Measurements from ENCODE around the gene HDAC5. TPM values are rescaled to one million over a fixed set of nuclear protein-coding genes. Genes with fewer than 3 reads are reported as not detected.

The HDAC5 gene
- total RNA-seq, 1 donor from 2014 or later: 55.3 TPM

GRCh38 chr17:44066204-44066930 lies 57.1 kb downstream of the HDAC5 start, which contains the start of gene LSM12:
TSS of gene LSM12 (minus strand) at chr17:44066671. CDS start at chr17:44066587, 84 bp downstream.
- no peaks in the 10 kb centered on the region for H3K9me3 ChIP-seq
- peak within 1 kb of the TSS; percentile 89 for H3K27ac ChIP-seq
- H3K27me3 ChIP-seq: no peaks in the 10 kb centered on the region
- ATAC-seq (peak; percentile 89), DNase-seq (peak; percentile 97)
- TF ChIP-seq CTCF (IDR thresholded peaks at IDR 0.05): no peak
- peaks cover 25% of the 10 kb centered on the region for H3K4me1 ChIP-seq
- H3K36me3 ChIP-seq: peaks cover 28% of the 10 kb centered on the region
- H3K4me3 ChIP-seq: peak within 1 kb of the TSS; percentile 67
- intact Hi-C loops (cut with DNase I): no loop called here

- H3K27me3 ChIP-seq: no peaks in the 10 kb centered on the region
- H3K36me3 ChIP-seq: peaks cover 35% of the 10 kb centered on the region
- H3K4me1 ChIP-seq: peaks cover 23% of the 10 kb centered on the region
- H3K4me3 ChIP-seq: peak overlapping the region; percentile 67
- peak overlapping the region; percentile 89 for H3K27ac ChIP-seq
- no peaks in the 10 kb centered on the region for H3K9me3 ChIP-seq
- no peak for TF ChIP-seq CTCF (IDR thresholded peaks at IDR 0.05)
- ATAC-seq (no peak), DNase-seq (no peak)
- intact Hi-C loops (cut with DNase I): no loop called here
Observed at GRCh38 chr17:44065668-44066203, 57.7 kb downstream of the HDAC5 start.

GRCh38 chr17:44063704-44064639 lies 59.5 kb downstream of the HDAC5 start:
- ATAC-seq (no peak), DNase-seq (no peak)
- H3K27me3 ChIP-seq: no peaks in the 10 kb centered on the region
- no peak for TF ChIP-seq CTCF (IDR thresholded peaks at IDR 0.05)
- H3K9me3 ChIP-seq: no peaks in the 10 kb centered on the region
- H3K27ac ChIP-seq: no peak overlapping the region
- intact Hi-C loops (cut with DNase I): no loop called here
- H3K4me1 ChIP-seq: peaks cover 19% of the 10 kb centered on the region
- H3K4me3 ChIP-seq: no peak overlapping the region
- peaks cover 51% of the 10 kb centered on the region for H3K36me3 ChIP-seq

GRCh38 chr17:44062871-44063270 lies 60.6 kb downstream of the HDAC5 start:
- DNase-seq (no peak), ATAC-seq (no peak)
- Histone ChIP-seq H3K36me3 (peaks cover 59% of the 10 kb centered on the region), H3K4me1 (peaks cover 19% of the 10 kb centered on the region), H3K9me3 (no peaks in the 10 kb centered on the region), H3K27me3 (no peaks in the 10 kb centered on the region), H3K27ac (no peak overlapping the region), H3K4me3 (no peak overlapping the region)
- intact Hi-C loops (cut with DNase I): no loop called here
- no peak for TF ChIP-seq CTCF (IDR thresholded peaks at IDR 0.05)

GRCh38 chr17:44061446-44061845 lies 62.0 kb downstream of the HDAC5 start:
- ATAC-seq (no peak), DNase-seq (no peak)
- intact Hi-C loops (cut with DNase I): no loop called here
- H3K4me3 ChIP-seq: no peak overlapping the region
- H3K27ac ChIP-seq: no peak overlapping the region
- no peaks in the 10 kb centered on the region for H3K9me3 ChIP-seq
- peaks cover 8% of the 10 kb centered on the region for H3K4me1 ChIP-seq
- TF ChIP-seq CTCF (IDR thresholded peaks at IDR 0.05): no peak
- H3K27me3 ChIP-seq: no peaks in the 10 kb centered on the region
- H3K36me3 ChIP-seq: peaks cover 63% of the 10 kb centered on the region
